A549 (cell line): Measurements from ENCODE around the gene SLC66A2. TPM values are rescaled to one million over a fixed set of nuclear protein-coding genes. Genes with fewer than 3 reads are reported as not detected.

Source experiments
- ATAC-seq, 2 experiments: fragments of 200-7000 bp in 1 of 2; fragments of >200 bp in 1 of 2; cut with Nextera tagmentation in 1 of 2; cut with Tn5 transposase in 1 of 2; 3 replicates each; pipeline versions ENCODE4 v1.8.0 to v1.9.1; 2018 to 2020; ENCODE audit warnings: mild to moderate bottlenecking in 1 of 2, moderate library complexity in 1 of 2
- CTCF ChIA-PET: fragments of 300-600 bp; sonication (Branson Sonifier 250); formaldehyde crosslinking; extraction: SDS; loops from one replicate; lab custom pipeline; 2021; ENCODE audit warnings: antibody characterized with exemption, inconsistent platforms; lab: Yijun Ruan, JAX
- POLR2A ChIA-PET: fragments of 350-600 bp; formaldehyde crosslinking; extraction: SDS; loops from one replicate; lab custom pipeline; 2021; ENCODE audit warnings: antibody characterized with exemption, inconsistent platforms; lab: Yijun Ruan, JAX
- DNase-seq, 2 experiments: peaks; one replicate each; pipeline versions ENCODE4 v3.0.0 to v3.0.0-alpha.2; 2011 to 2016; ENCODE audit warnings: low read depth in 1 of 2, low spot score in 1 of 2
- FAIRE-seq: peaks from 2 replicates; lab custom pipeline; 2011; peaks lifted over from hg19 to GRCh38; lab: Jason Lieb, UNC
- H3K27ac ChIP-seq, 2 experiments: fragments of >200 bp; sonication (Bioruptor Twin); formaldehyde crosslinking; 3 replicates each; pipeline ENCODE4 v1.5.1; 2016 to 2017
- H3K4me1 ChIP-seq: fragments of >200 bp; sonication (Bioruptor Twin); formaldehyde crosslinking; 3 replicates; pipeline ENCODE4 v1.6.1; 2016
- H3K4me2 ChIP-seq: fragments of >200 bp; sonication (Bioruptor Twin); formaldehyde crosslinking; 3 replicates; pipeline ENCODE4 v1.6.1; 2016
- H3K4me3 ChIP-seq: fragments of >200 bp; sonication (Bioruptor Twin); formaldehyde crosslinking; 3 replicates; pipeline ENCODE4 v1.5.1; 2016
- H3K9me3 ChIP-seq: fragments of >200 bp; sonication (Bioruptor Twin); formaldehyde crosslinking; 3 replicates; pipeline ENCODE4 v1.6.1; 2016
- ATOH8 ChIP-seq: fragments of 250-450 bp; sonication (Bioruptor Pico); IDR thresholded peaks from 2 replicates; pipeline ENCODE4 v1.5.0; 2020; ENCODE audit warnings: low read depth, mild to moderate bottlenecking, moderate library complexity
- CBX8 ChIP-seq: fragments of 200-600 bp; sonication (generic); IDR thresholded peaks from 2 replicates; pipeline ENCODE4 v1.6.1; 2016
- CEBPB ChIP-seq, 2 experiments: fragments of >200 bp in 1 of 2; sonication (Bioruptor Twin) in 1 of 2; formaldehyde crosslinking in 1 of 2; IDR thresholded peaks; 2 replicates each; pipeline ENCODE4 v1.6.1; 2012 to 2016
- EHF ChIP-seq: fragments of 250-450 bp; sonication (Bioruptor Pico); IDR thresholded peaks from 2 replicates; pipeline ENCODE4 v1.5.0; 2020; ENCODE audit warnings: mild to moderate bottlenecking
- EHMT2 ChIP-seq: fragments of 200-600 bp; sonication (generic); IDR thresholded peaks from 2 replicates; pipeline ENCODE4 v1.6.1; 2016; ENCODE audit warnings: antibody characterized with exemption, low read depth, mild to moderate bottlenecking, moderate library complexity
- ELK1 ChIP-seq: fragments of 150-350 bp; IDR thresholded peaks from 2 replicates; pipeline ENCODE4 v1.6.1; 2014; ENCODE audit warnings: low read depth, mild to moderate bottlenecking, low read length
- ESRRA ChIP-seq: fragments of 150-350 bp; IDR thresholded peaks from 2 replicates; pipeline ENCODE4 v1.6.1; 2014; ENCODE audit warnings: mild to moderate bottlenecking, low read length, borderline replicate concordance
- HES2 ChIP-seq: fragments of >200 bp; sonication (Bioruptor Twin); formaldehyde crosslinking; IDR thresholded peaks from 2 replicates; pipeline ENCODE4 v1.6.1; 2016
- HOXB5 ChIP-seq: fragments of 250-450 bp; sonication (Bioruptor Pico); IDR thresholded peaks from 2 replicates; pipeline ENCODE4 v1.5.0; 2020; ENCODE audit warnings: mild to moderate bottlenecking, moderate library complexity
- JUN ChIP-seq, 2 experiments: fragments of >200 bp; sonication (Bioruptor Twin); formaldehyde crosslinking; IDR thresholded peaks; 2 replicates in 1 of 2; 3 replicates in 1 of 2; pipeline ENCODE4 v1.6.1; 2016 to 2017
- MAFK ChIP-seq: fragments of 450-650 bp; IDR thresholded peaks from 2 replicates; pipeline ENCODE4 v1.6.1; 2014; ENCODE audit not compliant: partially characterized antibody
- NFE2L2 ChIP-seq: fragments of 150-350 bp; conservative IDR thresholded peaks from 2 replicates; pipeline ENCODE4 v1.6.1; 2014; ENCODE audit warnings: low read length
- PBX3 ChIP-seq: IDR thresholded peaks from 2 replicates; pipeline ENCODE4 v1.6.1; 2012
- POLR2A ChIP-seq: IDR thresholded peaks from 2 replicates; pipeline ENCODE4 v1.6.1; 2012; ENCODE audit warnings: mild to moderate bottlenecking, low read length
- POLR2AphosphoS2 ChIP-seq: conservative IDR thresholded peaks from 2 replicates; pipeline ENCODE4 v1.6.1; 2012; ENCODE audit warnings: low read length, improper control_type of control experiment, inconsistent platforms
- RAD21 ChIP-seq, 2 experiments: fragments of >200 bp in 1 of 2; sonication (Bioruptor Twin) in 1 of 2; formaldehyde crosslinking in 1 of 2; IDR thresholded peaks in 1 of 2; conservative IDR thresholded peaks in 1 of 2; 2 replicates in 1 of 2; 3 replicates in 1 of 2; pipeline ENCODE4 v1.6.1; 2012 to 2018; ENCODE audit warnings: inconsistent platforms in 1 of 2
- RCOR1 ChIP-seq: fragments of 150-350 bp; IDR thresholded peaks from 2 replicates; pipeline ENCODE4 v1.6.1; 2014; ENCODE audit warnings: antibody characterized with exemption, low read length, low read depth
- TP53 ChIP-seq: fragments of 250-450 bp; sonication (Bioruptor Pico); IDR thresholded peaks from 2 replicates; pipeline ENCODE4 v1.5.0; 2021; ENCODE audit warnings: mild to moderate bottlenecking, moderate library complexity
- USF2 ChIP-seq: fragments of 450-650 bp; IDR thresholded peaks from 2 replicates; pipeline ENCODE4 v1.6.1; 2014; ENCODE audit warnings: antibody characterized with exemption
- ZFP36 ChIP-seq: fragments of 450-650 bp; IDR thresholded peaks from 2 replicates; pipeline ENCODE4 v1.6.1; 2014; ENCODE audit warnings: borderline replicate concordance; ENCODE audit not compliant: partially characterized antibody
- ZNF302 ChIP-seq: fragments of 250-450 bp; sonication (Bioruptor Pico); IDR thresholded peaks from 2 replicates; pipeline ENCODE4 v1.9.0; 2021; ENCODE audit warnings: inconsistent platforms, mild to moderate bottlenecking, moderate library complexity
- WGBS: methylation state at CpG from one replicate; pipeline ENCODE4 v1.1.6; 2017; ENCODE audit errors: missing lambda C conversion rate; 5-methylcytosine and 5-hydroxymethylcytosine counted together
- polyA plus RNA-seq, 4 experiments: library from polyadenylated mRNA; depleted of rRNA in 3 of 4; stranded (reverse); fragments of >200 nt; fragmentation: RNase III in 1 of 4; extraction: RNeasy Plus Mini Kit Qiagen cat#74134 plus additional on column Dnase treatment in 1 of 4; gene quantifications; 2 replicates in 3 of 4; 3 replicates in 1 of 4; pipeline ENCODE4 v1.2.3, GENCODE V29; 2011 to 2017

Gene SLC66A2
- polyA plus RNA-seq, 2 of the 4 experiments (the other 2 are of a cell fraction), result 4.8 to 11.5 TPM

GRCh38 chr18:79870301-79871025 is 81.0 kb downstream of the SLC66A2 start:
- ATAC-seq (no peak), DNase-seq (no peak), FAIRE-seq (no peak)
- Histone ChIP-seq H3K4me2 (no peak overlapping the region), H3K9me3 (no peaks in the 10 kb centered on the region), H3K27ac (no peak overlapping the region), H3K4me1 (no peaks in the 10 kb centered on the region), H3K4me3 (no peak overlapping the region)
- CTCF ChIA-PET, result no interaction called here
- 69% methylated on average over 16 of the region's 19 CpGs for WGBS
- POLR2A ChIA-PET, result no interaction called here
- TF ChIP-seq RAD21 (conservative IDR thresholded peaks at IDR 0.05 in 1 of 2, IDR thresholded peaks at IDR 0.05 in 1 of 2) (no peak), ELK1 (no peak)

GRCh38 chr18:79869591-79870300 is 81.7 kb downstream of the SLC66A2 start:
- H3K4me1 ChIP-seq, result no peaks in the 10 kb centered on the region
- ChIA-PET CTCF (interaction anchor here (1.2 kb wide), 1 partner anchor 337 kb away, joined by 4 read pairs; no protein-coding TSS in a partner anchor), POLR2A (no interaction called here)
- H3K27ac ChIP-seq, result no peak overlapping the region
- H3K4me3 ChIP-seq, result no peak overlapping the region
- WGBS, result 71% methylated on average over 28 of the region's 32 CpGs
- DNase-seq, result no peak
- FAIRE-seq, result no peak
- ATAC-seq, result no peak
- no peak overlapping the region for H3K4me2 ChIP-seq
- TF ChIP-seq CBX8 (no peak), USF2 (no peak), EHMT2 (no peak), POLR2AphosphoS2 (no peak), EHF (CRISPR knock-in tag) (no peak), RCOR1 (no peak), JUN (IDR thresholded peaks at IDR 0.05) (no peak), ZFP36 (no peak), PBX3 (no peak), NFE2L2 (no peak), CEBPB (IDR thresholded peaks at IDR 0.05) (no peak), HES2 (no peak), ZNF302 (CRISPR knock-in tag) (no peak), MAFK (no peak), TP53 (CRISPR knock-in tag) (no peak), POLR2A (no peak), ESRRA (no peak), HOXB5 (CRISPR knock-in tag) (no peak), ATOH8 (CRISPR knock-in tag) (no peak)
- no peaks in the 10 kb centered on the region for H3K9me3 ChIP-seq
